Mucosa of descending colon (tissue), 3 donors: Measurements from ENCODE around the gene AGPAT3. TPM values are rescaled to one million over a fixed set of nuclear protein-coding genes. Genes with fewer than 3 reads are reported as not detected.

Source experiments
- ATAC-seq: fragments of 200-7000 bp; cut with Tn5 transposase; one replicate; pipeline ENCODE4 v1.9.1; 2020; ENCODE audit warnings: mild to moderate bottlenecking, moderate library complexity
- DNase-seq, 3 donors: peaks; one replicate each; pipeline ENCODE4 v3.0.0-alpha.2; 2020
- H3K36me3 ChIP-seq: fragments of 200-600 bp; one replicate; pipeline ENCODE4 v1.8.0; 2021; ENCODE audit warnings: low read depth, mild to moderate bottlenecking
- H3K4me1 ChIP-seq: fragments of 200-600 bp; one replicate; pipeline ENCODE4 v1.8.0; 2021; ENCODE audit warnings: low read depth, mild to moderate bottlenecking
- H3K4me3 ChIP-seq: fragments of 200-600 bp; one replicate; pipeline ENCODE4 v1.8.0; 2021; ENCODE audit warnings: mild to moderate bottlenecking
- H3K9me3 ChIP-seq: fragments of 200-600 bp; one replicate; pipeline ENCODE4 v1.8.0; 2021; ENCODE audit warnings: mild to moderate bottlenecking
- CTCF ChIP-seq: fragments of 200-600 bp; IDR thresholded peaks from one replicate; pipeline ENCODE4 v1.8.0; 2022; ENCODE audit warnings: antibody characterized with exemption, mild to moderate bottlenecking
- intact Hi-C, 2 donors: fragments of 100-400 bp; cut with DNase I in 1 of 2; cut with micrococcal nuclease in 1 of 2; formaldehyde crosslinking; loops; one replicate each; pipeline versions ENCODE4 v1.11.0 to v1.11.1; 2022; cut with DNase I, micrococcal nuclease
- total RNA-seq, 3 donors: library from RNA; stranded (reverse); fragmentation: NEBNext Ultra II Directional in 2 of 3; extraction: Animal tissue kit (Norgen Biotek cat#: 25700) in 2 of 3; gene quantifications; one replicate each; pipeline versions ENCODE4 v1.2.1 to v1.2.4, GENCODE V29; 2021 to 2023
- donor health status: DM: no; HTN: no; CAD: no; lungs with moderate emphysema.
- donor health status: DM: no; HTN: no; CAD: no.
- donor health status: DM: no; HTN: yes; CAD: no.

Gene AGPAT3
- total RNA-seq, 3 donors from 2014 or later = 77.7 to 120 (median 97.7) TPM

GRCh38 chr21:43974791-43975468 lies 109.9 kb downstream of the AGPAT3 start:
- Histone ChIP-seq H3K4me1 (no peaks in the 10 kb centered on the region), H3K9me3 (no peaks in the 10 kb centered on the region), H3K4me3 (no peak overlapping the region), H3K36me3 (peaks cover 5% of the 10 kb centered on the region)
- DNase-seq = peak in 1 of 3 donors; percentile 20
- TF ChIP-seq CTCF = no peak
- ATAC-seq = peak; percentile 12
- intact Hi-C loops = loop anchor here in 1 of 2 donors (5.0 kb wide), 1 partner anchor 163 kb away; no protein-coding TSS in a partner anchor

GRCh38 chr21:43975469-43976098 lies 110.6 kb downstream of the AGPAT3 start:
- DNase-seq (peak; percentile 82 to 90 (median 87)), ATAC-seq (peak; percentile 88)
- H3K4me1 ChIP-seq = no peaks in the 10 kb centered on the region
- H3K9me3 ChIP-seq = no peaks in the 10 kb centered on the region
- peaks cover 5% of the 10 kb centered on the region for H3K36me3 ChIP-seq
- no peak overlapping the region for H3K4me3 ChIP-seq
- intact Hi-C loops = loop anchor here in 1 of 2 donors (5.0 kb wide), 1 partner anchor 163 kb away; no protein-coding TSS in a partner anchor
- TF ChIP-seq CTCF = peak; percentile 82

- Histone ChIP-seq H3K9me3 (no peaks in the 10 kb centered on the region), H3K4me3 (no peak overlapping the region), H3K4me1 (no peaks in the 10 kb centered on the region), H3K36me3 (peaks cover 5% of the 10 kb centered on the region)
- no peak for TF ChIP-seq CTCF
- ATAC-seq (no peak), DNase-seq (peak in 1 of 3 donors; percentile 14)
- intact Hi-C loops = loop anchor here in 1 of 2 donors (5.0 kb wide), 1 partner anchor 164 kb away; no protein-coding TSS in a partner anchor
These were observed 111.6 kb downstream of the AGPAT3 start for GRCh38 chr21:43976661-43977060.

- Histone ChIP-seq H3K4me1 (no peaks in the 10 kb centered on the region), H3K9me3 (no peaks in the 10 kb centered on the region), H3K4me3 (no peak overlapping the region), H3K36me3 (peaks cover 5% of the 10 kb centered on the region)
- intact Hi-C loops = loop anchor here in 1 of 2 donors (5.0 kb wide), 1 partner anchor 166 kb away; no protein-coding TSS in a partner anchor
- peak in 1 of 3 donors; percentile 14 for DNase-seq
- no peak for TF ChIP-seq CTCF
- no peak for ATAC-seq
These were observed 113.0 kb downstream of the AGPAT3 start for GRCh38 chr21:43978060-43978459.

- peaks cover 5% of the 10 kb centered on the region for H3K36me3 ChIP-seq
- no peak for TF ChIP-seq CTCF
- no peak overlapping the region for H3K4me3 ChIP-seq
- H3K9me3 ChIP-seq = no peaks in the 10 kb centered on the region
- ATAC-seq (no peak), DNase-seq (no peak)
- H3K4me1 ChIP-seq = no peaks in the 10 kb centered on the region
- intact Hi-C loops = loop anchor here in 1 of 2 donors (5.0 kb wide), 1 partner anchor 167 kb away; no protein-coding TSS in a partner anchor
These were observed 114.6 kb downstream of the AGPAT3 start for GRCh38 chr21:43979654-43980053.
